NCI-H510A treated with DMSO at 0.1 percent for 48 hours (cell line): ENCODE measurements around the gene FOXD4L3.
"Not testable (repeated sequence)": the region's sequence is repeated elsewhere in the genome, so short reads cannot be mapped to it uniquely, and the experiment has no call there.

Source experiments
- DNase-seq: peaks from one replicate; lab custom pipeline; 2025; lab: John Stamatoyannopoulos, UW

FOXD4L3 gene

GRCh38 chr9:68351689-68352088 is 49.0 kb downstream of the FOXD4L3 start:
- not testable (repeated sequence) for DNase-seq
